ENCODE data around the gene UBR7.

- TF ChIP-seq PATZ1 (CRISPR knock-in tag; IDR thresholded peaks at IDR 0.05; ENCODE audit: borderline replicate concordance) (no peak), GLIS3 (CRISPR knock-in tag; IDR thresholded peaks at IDR 0.05) (no peak), TSHZ2 (CRISPR knock-in tag; IDR thresholded peaks at IDR 0.05) (no peak), ZFP30 (CRISPR knock-in tag; IDR thresholded peaks at IDR 0.05) (no peak), ISL1 (CRISPR knock-in tag; IDR thresholded peaks at IDR 0.05) (no peak), RARB (CRISPR knock-in tag; IDR thresholded peaks at IDR 0.05) (no peak), CSDC2 (CRISPR knock-in tag; IDR thresholded peaks at IDR 0.05) (no peak)
Measured at GRCh38 chr14:93175492-93175891, 31.6 kb upstream of the UBR7 start.

Data from SK-N-SH treated with all-trans-retinoic acid at 6 μM for 48 hours (cell line).